NCI-H524 treated with DMSO at 0.1 percent for 48 hours (cell line): Measurements from ENCODE around the gene C16orf95.
"Not testable (repeated sequence)": the region's sequence is repeated elsewhere in the genome, so short reads cannot be mapped to it uniquely, and the experiment has no call there.

Experiments used
- DNase-seq: peaks from one replicate; lab custom pipeline; 2025; lab: John Stamatoyannopoulos, UW

The C16orf95 gene

GRCh38 chr16:87316923-87317749 lies at the start of gene C16orf95:
C16orf95 (minus strand) TSS chr16:87317392; CDS start chr16:87317242, 150 bp downstream.
- DNase-seq: peak; percentile 77

- DNase-seq: no peak
Measured at GRCh38 chr16:87366930-87367329, 49.7 kb upstream of the C16orf95 start.

DNA sequence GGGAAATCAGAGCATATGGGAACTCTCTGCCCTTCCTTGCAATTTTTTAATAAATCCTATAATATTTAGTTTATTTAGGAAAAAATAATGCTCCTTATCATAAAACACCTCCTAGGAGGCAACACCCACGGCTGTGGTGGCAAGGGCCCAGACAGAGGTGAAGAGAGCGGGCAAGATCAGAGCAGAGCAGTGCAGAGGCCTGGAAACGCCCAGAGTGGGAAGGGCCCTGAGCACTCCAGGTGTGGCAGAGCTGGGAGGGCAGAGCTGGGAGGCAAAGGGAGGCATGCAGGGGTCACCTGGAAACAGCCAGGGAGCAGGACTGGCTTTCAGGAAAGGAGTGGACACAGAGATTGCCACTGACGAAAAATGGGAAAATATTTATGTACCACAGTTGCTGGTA lies 49.1 kb upstream of the C16orf95 start:
- DNase-seq: no peak

- DNase-seq: no peak
Measured at GRCh38 chr16:87365021-87365713, 48.0 kb upstream of the C16orf95 start.

- peak; percentile 44 for DNase-seq
Measured at GRCh38 chr16:87363771-87364455, 46.7 kb upstream of the C16orf95 start.

GRCh38 chr16:87362828-87363559 lies 45.8 kb upstream of the C16orf95 start:
- DNase-seq: not testable (repeated sequence)

DNA sequence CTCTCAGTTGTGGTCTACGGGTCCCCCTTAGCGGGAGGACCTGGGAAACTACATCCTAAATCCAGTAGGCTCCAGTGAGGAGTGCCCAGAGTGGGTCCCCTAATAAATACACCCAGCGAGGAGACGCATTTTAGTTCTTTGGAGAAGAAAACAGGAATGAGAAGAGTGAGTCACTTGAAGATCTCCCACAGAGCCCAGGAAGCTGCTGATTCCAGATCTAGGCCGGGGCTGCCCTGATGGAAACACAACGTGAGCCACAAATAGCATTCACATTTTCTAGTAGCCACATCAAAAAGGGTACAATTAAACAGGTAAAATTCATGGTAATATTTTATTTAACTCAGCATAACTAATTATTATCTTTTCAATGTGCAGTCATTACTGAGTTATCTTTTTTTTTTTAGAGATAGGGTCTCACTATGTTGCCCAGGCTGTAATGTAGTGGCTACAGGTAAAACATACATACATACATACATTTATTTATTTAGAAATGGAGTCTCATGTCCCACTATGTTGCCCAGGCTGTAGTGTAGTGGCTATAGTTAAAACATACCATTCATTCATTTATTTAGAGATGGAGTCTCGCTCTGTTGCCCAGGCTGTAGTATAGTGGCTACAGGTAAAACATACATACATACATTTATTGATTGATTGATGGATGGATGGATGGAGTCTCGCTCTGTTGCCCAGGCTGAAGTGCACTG lies 44.9 kb upstream of the C16orf95 start:
- DNase-seq: no peak

GRCh38 chr16:87360862-87361610 lies 43.8 kb upstream of the C16orf95 start:
- DNase-seq: no peak

DNA sequence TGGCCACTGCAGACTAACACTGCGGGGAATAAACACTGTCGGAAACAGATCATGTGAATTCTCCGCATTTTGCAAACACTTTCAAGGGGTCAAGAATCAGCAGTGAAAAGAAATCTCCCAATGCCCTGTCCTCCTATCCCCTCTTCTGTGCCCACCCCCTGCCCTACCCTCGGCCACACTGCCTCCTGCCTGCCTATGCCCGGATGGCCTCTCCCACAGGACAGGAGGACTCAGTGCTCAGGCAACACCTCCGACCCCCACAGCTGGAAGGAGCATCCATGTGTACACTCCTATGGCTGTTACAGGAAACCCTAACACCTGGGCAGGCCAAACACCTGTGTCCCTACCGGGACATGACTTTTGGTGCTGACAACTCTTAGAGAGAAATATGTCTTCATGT lies 41.9 kb upstream of the C16orf95 start:
- DNase-seq: no peak

GRCh38 chr16:87358696-87359095 lies 41.5 kb upstream of the C16orf95 start:
- DNase-seq: no peak

DNA sequence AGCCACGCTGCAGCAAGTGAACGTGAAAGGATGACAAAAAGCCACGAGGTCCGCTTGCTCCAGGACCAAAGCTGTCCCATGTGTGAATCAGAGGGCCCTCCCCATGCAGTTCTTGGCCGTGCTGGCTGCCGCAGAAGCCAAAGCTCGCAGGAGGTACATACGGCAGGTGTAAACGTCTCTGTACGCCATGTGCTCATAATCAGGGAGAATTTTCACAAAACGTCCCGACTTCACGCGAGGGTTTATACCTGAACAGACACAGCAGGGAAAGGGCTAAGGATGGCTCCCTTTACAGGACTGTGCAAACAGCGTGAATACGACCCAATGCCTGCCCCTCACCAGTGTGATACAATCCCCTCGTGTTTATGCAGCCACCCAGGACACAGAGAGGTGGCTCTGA lies 41.1 kb upstream of the C16orf95 start:
- no peak for DNase-seq

DNA sequence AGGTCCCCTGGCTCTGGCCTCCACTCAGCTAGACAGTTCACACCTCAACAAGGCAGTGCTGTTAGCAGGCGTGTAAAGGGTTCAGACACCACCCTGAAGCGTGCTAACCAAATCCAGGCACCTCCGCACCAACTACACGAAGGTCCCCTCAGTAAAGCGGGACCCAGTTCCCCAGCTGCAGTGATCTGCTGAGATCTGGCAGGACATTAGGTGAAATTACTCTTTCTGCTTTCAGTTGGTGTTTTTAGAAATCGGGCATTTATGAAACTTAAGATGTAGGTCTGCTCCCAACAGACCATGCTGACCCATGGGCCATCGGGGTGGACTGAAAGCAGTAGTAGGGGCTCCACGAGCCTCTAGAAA lies 39.3 kb upstream of the C16orf95 start:
- DNase-seq: no peak

- no peak for DNase-seq
Measured at GRCh38 chr16:87353613-87354012, 36.4 kb upstream of the C16orf95 start.

- no peak for DNase-seq
Measured at GRCh38 chr16:87352818-87353217, 35.6 kb upstream of the C16orf95 start.

DNA sequence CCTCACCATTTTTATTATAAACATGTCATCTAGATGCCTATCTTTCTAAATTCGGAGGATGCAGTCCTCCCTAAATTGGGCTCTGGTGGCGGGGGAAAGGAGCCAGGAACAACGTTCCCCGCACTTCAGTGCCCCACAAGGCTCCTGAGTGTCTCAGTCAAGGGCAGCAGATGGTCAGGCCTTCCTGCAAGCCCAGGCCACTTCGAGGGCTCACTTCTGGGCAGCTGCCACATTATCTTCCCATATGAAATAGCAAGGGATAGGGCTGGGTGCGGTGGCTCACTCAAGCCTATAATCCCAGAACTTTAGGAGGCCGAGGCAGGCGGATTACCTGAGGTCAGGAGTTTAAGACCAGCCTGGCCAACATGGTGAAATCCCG lies 34.1 kb upstream of the C16orf95 start:
- DNase-seq: peak; percentile 87

DNA sequence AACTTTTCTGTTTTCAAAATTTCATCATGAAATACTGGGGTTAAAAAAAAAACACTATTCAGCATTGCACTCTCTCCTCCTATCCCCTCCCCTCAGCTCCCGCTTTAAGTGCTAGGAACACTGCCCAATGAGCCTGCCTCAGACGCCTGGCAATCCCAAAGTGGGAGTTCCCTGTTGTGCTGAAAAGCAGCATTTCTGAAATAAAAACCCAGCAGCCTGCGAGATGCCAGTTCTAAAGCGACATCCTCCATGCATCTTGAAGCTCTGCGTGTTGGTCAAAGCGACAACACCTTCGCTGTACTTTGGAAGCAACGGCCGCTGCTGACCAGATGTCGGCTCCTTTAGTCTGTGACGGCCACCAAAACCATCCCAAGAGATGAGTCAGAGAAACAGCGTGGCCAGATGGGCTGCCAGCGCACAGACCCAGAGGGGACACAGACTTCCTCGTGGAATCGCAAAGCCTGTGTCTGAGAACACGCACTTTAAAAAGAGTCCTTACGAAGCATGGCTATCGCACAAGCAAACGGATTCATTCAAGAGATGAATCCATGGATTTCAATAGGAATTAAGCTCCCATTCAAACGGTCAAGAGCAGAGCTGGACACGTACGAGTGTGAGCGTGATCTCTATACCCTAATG lies 33.6 kb upstream of the C16orf95 start:
- DNase-seq: peak; percentile 60

DNA sequence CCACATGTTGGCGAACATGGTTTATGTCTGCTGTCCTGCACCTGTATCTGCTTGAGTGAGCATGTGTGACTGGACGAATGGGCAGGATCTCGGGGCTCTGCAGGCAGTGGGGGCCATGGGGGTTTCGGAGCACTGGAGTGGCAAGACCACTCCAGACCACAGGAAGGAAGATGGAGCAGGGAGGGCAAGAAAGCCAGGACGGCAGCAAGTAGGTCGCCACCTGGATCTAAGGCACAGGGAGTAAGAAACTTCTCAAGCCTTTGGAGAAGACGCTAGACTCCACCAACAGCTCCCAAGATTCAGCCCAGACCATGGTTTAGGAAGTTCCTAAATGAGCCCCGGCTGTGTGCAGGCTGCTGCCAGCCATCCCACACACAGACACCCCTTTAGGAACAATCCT lies 32.8 kb upstream of the C16orf95 start:
- DNase-seq: no peak

GRCh38 chr16:87348616-87349157 lies 31.5 kb upstream of the C16orf95 start:
- no peak for DNase-seq

- DNase-seq: no peak
Measured at GRCh38 chr16:87347932-87348615, 30.9 kb upstream of the C16orf95 start.
